ENCODE measurements around the gene MBD1. TPM values are rescaled to one million over a fixed set of nuclear protein-coding genes. Genes with fewer than 3 reads are reported as not detected.
"Not testable (repeated sequence)": the region's sequence is repeated elsewhere in the genome, so short reads cannot be mapped to it uniquely, and the experiment has no call there.

Gene MBD1
- total RNA-seq, 1 experiment from 2014 or later = 53.4 TPM

DNA sequence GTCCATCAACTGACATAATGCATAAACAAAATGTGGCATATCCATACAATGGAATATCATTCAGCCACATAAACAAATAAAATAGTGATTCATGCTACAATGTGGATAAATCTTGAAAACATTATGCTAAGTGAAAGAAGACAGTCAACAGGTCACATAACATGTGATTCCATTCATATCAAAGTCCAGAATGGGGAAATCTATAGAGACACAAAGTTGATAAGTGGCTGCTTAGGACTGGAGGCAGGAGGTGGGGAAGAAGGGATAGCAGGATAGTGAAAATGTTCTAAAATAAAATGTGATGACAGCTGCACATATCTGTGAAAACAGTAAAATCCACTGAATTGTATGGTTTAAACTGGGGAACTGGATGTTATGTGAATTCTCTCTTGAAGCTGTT is 33.8 kb downstream of the MBD1 start (continued):
- TF ChIP-seq AR (CRISPR knock-in tag; IDR thresholded peaks at IDR 0.05) = no peak
- TF ChIP-seq ETV6 (CRISPR knock-in tag; IDR thresholded peaks at IDR 0.05) = no peak
- TF ChIP-seq ZNF396 (CRISPR knock-in tag; IDR thresholded peaks at IDR 0.05; ENCODE audit: borderline replicate concordance) = no peak
- TF ChIP-seq MYBL2 (CRISPR knock-in tag; IDR thresholded peaks at IDR 0.05) = no peak

DNA sequence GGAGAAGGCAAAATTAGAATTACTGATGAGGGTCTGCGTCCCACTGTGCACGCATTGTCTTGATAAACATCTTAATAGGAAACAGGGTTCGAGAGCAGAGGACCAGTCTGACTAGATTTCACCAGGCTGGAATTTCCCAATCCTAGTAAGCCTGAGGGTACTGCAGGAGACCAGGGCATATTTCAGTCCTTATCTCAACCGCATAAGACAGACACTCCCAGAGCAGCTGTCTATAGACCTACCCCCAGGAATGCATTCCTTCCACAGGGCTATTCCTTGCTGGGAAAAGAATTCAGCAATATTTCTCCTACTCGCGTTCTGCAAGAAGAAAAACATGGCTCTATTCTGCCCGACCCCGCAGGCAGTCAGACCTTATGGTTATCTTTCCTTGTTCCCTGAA is 39.6 kb downstream of the MBD1 start:
- ATAC-seq; DNase-seq (ENCODE audit: low spot score); H3K27ac Mint-ChIP-seq; CTCF ChIA-PET; H3K4me3 Mint-ChIP-seq; POLR2A ChIA-PET; H3K4me1 Mint-ChIP-seq: not testable (repeated sequence)
- Mint-ChIP-seq H3K36me3 (peaks cover 35% of the 10 kb centered on the region), H3K27me3 (ENCODE audit: low read depth) (peaks cover 14% of the 10 kb centered on the region), H3K9me3 (peaks cover 56% of the 10 kb centered on the region)

GRCh38 chr18:50240080-50240563 is 41.2 kb downstream of the MBD1 start:
- ChIA-PET CTCF (no interaction called here), POLR2A (no interaction called here)
- H3K27me3 Mint-ChIP-seq (ENCODE audit: low read depth) = peaks cover 20% of the 10 kb centered on the region
- no peak overlapping the region for H3K27ac Mint-ChIP-seq
- no peak for DNase-seq (ENCODE audit: low spot score)
- H3K4me1 Mint-ChIP-seq = no peaks in the 10 kb centered on the region
- peaks cover 63% of the 10 kb centered on the region for H3K9me3 Mint-ChIP-seq
- no peak for ATAC-seq
- no peak overlapping the region for H3K4me3 Mint-ChIP-seq
- H3K36me3 Mint-ChIP-seq = peaks cover 38% of the 10 kb centered on the region
- no peak for TF ChIP-seq SOX15 (CRISPR knock-in tag; IDR thresholded peaks at IDR 0.05)
- TF ChIP-seq, protein P1, sequence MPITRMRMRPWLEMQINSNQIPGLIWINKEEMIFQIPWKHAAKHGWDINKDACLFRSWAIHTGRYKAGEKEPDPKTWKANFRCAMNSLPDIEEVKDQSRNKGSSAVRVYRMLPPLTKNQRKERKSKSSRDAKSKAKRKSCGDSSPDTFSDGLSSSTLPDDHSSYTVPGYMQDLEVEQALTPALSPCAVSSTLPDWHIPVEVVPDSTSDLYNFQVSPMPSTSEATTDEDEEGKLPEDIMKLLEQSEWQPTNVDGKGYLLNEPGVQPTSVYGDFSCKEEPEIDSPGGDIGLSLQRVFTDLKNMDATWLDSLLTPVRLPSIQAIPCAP (CRISPR knock-in tag; IDR thresholded peaks at IDR 0.05) = no peak
- no peak for TF ChIP-seq CBFB (CRISPR knock-in tag; IDR thresholded peaks at IDR 0.05; ENCODE audit: low read depth)
- no peak for TF ChIP-seq ZNF416 (CRISPR knock-in tag; IDR thresholded peaks at IDR 0.05)
- TF ChIP-seq, protein P2, sequence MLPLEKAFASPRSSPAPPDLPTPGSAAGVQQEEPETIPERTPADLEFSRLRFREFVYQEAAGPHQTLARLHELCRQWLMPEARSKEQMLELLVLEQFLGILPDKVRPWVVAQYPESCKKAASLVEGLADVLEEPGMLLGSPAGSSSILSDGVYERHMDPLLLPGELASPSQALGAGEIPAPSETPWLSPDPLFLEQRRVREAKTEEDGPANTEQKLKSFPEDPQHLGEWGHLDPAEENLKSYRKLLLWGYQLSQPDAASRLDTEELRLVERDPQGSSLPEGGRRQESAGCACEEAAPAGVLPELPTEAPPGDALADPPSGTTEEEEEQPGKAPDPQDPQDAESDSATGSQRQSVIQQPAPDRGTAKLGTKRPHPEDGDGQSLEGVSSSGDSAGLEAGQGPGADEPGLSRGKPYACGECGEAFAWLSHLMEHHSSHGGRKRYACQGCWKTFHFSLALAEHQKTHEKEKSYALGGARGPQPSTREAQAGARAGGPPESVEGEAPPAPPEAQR (CRISPR knock-in tag; IDR thresholded peaks at IDR 0.05) = no peak
- no peak for TF ChIP-seq NR1H2 (CRISPR knock-in tag; IDR thresholded peaks at IDR 0.05)
- no peak for TF ChIP-seq ATF2 (CRISPR knock-in tag; IDR thresholded peaks at IDR 0.05; ENCODE audit: borderline replicate concordance, low read depth)
- no peak for TF ChIP-seq CREM (CRISPR knock-in tag; IDR thresholded peaks at IDR 0.05)
- TF ChIP-seq USF1 (CRISPR knock-in tag; IDR thresholded peaks at IDR 0.05) = no peak
- TF ChIP-seq, protein P3, sequence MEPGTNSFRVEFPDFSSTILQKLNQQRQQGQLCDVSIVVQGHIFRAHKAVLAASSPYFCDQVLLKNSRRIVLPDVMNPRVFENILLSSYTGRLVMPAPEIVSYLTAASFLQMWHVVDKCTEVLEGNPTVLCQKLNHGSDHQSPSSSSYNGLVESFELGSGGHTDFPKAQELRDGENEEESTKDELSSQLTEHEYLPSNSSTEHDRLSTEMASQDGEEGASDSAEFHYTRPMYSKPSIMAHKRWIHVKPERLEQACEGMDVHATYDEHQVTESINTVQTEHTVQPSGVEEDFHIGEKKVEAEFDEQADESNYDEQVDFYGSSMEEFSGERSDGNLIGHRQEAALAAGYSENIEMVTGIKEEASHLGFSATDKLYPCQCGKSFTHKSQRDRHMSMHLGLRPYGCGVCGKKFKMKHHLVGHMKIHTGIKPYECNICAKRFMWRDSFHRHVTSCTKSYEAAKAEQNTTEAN (CRISPR knock-in tag; IDR thresholded peaks at IDR 0.05) = no peak
- TF ChIP-seq NR3C1 (CRISPR knock-in tag; conservative IDR thresholded peaks at IDR 0.05; ENCODE audit: low read depth) = no peak
- no peak for TF ChIP-seq NFYB (CRISPR knock-in tag; conservative IDR thresholded peaks at IDR 0.05; ENCODE audit: low read depth)
- TF ChIP-seq, protein P4, sequence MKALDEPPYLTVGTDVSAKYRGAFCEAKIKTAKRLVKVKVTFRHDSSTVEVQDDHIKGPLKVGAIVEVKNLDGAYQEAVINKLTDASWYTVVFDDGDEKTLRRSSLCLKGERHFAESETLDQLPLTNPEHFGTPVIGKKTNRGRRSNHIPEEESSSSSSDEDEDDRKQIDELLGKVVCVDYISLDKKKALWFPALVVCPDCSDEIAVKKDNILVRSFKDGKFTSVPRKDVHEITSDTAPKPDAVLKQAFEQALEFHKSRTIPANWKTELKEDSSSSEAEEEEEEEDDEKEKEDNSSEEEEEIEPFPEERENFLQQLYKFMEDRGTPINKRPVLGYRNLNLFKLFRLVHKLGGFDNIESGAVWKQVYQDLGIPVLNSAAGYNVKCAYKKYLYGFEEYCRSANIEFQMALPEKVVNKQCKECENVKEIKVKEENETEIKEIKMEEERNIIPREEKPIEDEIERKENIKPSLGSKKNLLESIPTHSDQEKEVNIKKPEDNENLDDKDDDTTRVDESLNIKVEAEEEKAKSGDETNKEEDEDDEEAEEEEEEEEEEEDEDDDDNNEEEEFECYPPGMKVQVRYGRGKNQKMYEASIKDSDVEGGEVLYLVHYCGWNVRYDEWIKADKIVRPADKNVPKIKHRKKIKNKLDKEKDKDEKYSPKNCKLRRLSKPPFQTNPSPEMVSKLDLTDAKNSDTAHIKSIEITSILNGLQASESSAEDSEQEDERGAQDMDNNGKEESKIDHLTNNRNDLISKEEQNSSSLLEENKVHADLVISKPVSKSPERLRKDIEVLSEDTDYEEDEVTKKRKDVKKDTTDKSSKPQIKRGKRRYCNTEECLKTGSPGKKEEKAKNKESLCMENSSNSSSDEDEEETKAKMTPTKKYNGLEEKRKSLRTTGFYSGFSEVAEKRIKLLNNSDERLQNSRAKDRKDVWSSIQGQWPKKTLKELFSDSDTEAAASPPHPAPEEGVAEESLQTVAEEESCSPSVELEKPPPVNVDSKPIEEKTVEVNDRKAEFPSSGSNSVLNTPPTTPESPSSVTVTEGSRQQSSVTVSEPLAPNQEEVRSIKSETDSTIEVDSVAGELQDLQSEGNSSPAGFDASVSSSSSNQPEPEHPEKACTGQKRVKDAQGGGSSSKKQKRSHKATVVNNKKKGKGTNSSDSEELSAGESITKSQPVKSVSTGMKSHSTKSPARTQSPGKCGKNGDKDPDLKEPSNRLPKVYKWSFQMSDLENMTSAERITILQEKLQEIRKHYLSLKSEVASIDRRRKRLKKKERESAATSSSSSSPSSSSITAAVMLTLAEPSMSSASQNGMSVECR (CRISPR knock-in tag; IDR thresholded peaks at IDR 0.05; ENCODE audit: borderline replicate concordance) = no peak
- no peak for TF ChIP-seq NFE2L1 (CRISPR knock-in tag; IDR thresholded peaks at IDR 0.05)

Data from WTC11 (cell line).